Keratinocyte (primary cell): Measurements from ENCODE around the gene CD99L2. TPM values are rescaled to one million over a fixed set of nuclear protein-coding genes. Genes with fewer than 3 reads are reported as not detected.

Experiments
- DNase-seq: peaks from one replicate; pipeline ENCODE4 v3.0.0-alpha.2; 2011; ENCODE audit warnings: low read depth, missing footprints, low spot score
- FAIRE-seq: peaks from 2 replicates; lab custom pipeline; 2011; peaks lifted over from hg19 to GRCh38; lab: Jason Lieb, UNC
- H2AFZ ChIP-seq: 2 replicates; pipeline ENCODE4 v1.6.0; 2012; ENCODE audit warnings: low read length, control low read depth, inconsistent platforms; ENCODE audit not compliant: control insufficient read depth
- H3K27ac ChIP-seq: 2 replicates; pipeline ENCODE4 v1.5.1; 2011; ENCODE audit warnings: low read length; ENCODE audit not compliant: control insufficient read depth, insufficient read depth
- H3K27me3 ChIP-seq: 3 replicates; pipeline ENCODE4 v1.6.0; 2011; ENCODE audit warnings: low read length; ENCODE audit not compliant: control insufficient read depth, insufficient read depth; ENCODE audit errors: extremely low read depth
- H3K36me3 ChIP-seq, 2 experiments: 2 replicates in 1 of 2; 3 replicates in 1 of 2; pipeline ENCODE4 v1.5.1; 2011; ENCODE audit warnings: low read length in 2 of 2, mild to moderate bottlenecking in 1 of 2; ENCODE audit not compliant: control insufficient read depth in 2 of 2, insufficient read depth in 2 of 2; ENCODE audit errors: extremely low read depth in 1 of 2
- H3K4me1 ChIP-seq: 3 replicates; pipeline ENCODE4 v1.5.1; 2011; ENCODE audit warnings: low read length; ENCODE audit not compliant: control insufficient read depth, insufficient read depth; ENCODE audit errors: extremely low read depth
- H3K4me2 ChIP-seq: 3 replicates; pipeline ENCODE4 v1.6.0; 2011; ENCODE audit warnings: low read depth, low read length; ENCODE audit not compliant: control insufficient read depth, insufficient read depth; ENCODE audit errors: extremely low read depth
- H3K4me3 ChIP-seq, 3 experiments: fragments of 200-600 bp in 1 of 3; sonication (generic) in 1 of 3; 2 replicates in 2 of 3; 3 replicates in 1 of 3; pipeline ENCODE4 v1.5.1; 2011 to 2016; ENCODE audit warnings: low read length in 3 of 3, mild to moderate bottlenecking in 3 of 3, control low read depth in 2 of 3, inconsistent platforms in 1 of 3, low read depth in 1 of 3, mixed read lengths in 1 of 3, mixed run types in 1 of 3, moderate library complexity in 1 of 3; ENCODE audit not compliant: control insufficient read depth in 2 of 3, insufficient read depth in 2 of 3; ENCODE audit errors: extremely low read depth in 1 of 3
- H3K79me2 ChIP-seq: 2 replicates; pipeline ENCODE4 v1.6.0; 2012; ENCODE audit warnings: low read length; ENCODE audit not compliant: control insufficient read depth, insufficient read depth
- H3K9ac ChIP-seq: 3 replicates; pipeline ENCODE4 v1.6.0; 2011; ENCODE audit warnings: low read length; ENCODE audit not compliant: control insufficient read depth, insufficient read depth; ENCODE audit errors: extremely low read depth
- H3K9me1 ChIP-seq: 3 replicates; pipeline ENCODE4 v1.6.0; 2011; ENCODE audit warnings: low read length; ENCODE audit not compliant: control insufficient read depth, insufficient read depth; ENCODE audit errors: extremely low read depth
- H3K9me3 ChIP-seq: 2 replicates; pipeline ENCODE4 v1.5.1; 2012; ENCODE audit warnings: low read depth, low read length; ENCODE audit not compliant: control insufficient read depth
- H4K20me1 ChIP-seq: 3 replicates; pipeline ENCODE4 v1.6.0; 2011; ENCODE audit warnings: low read length; ENCODE audit not compliant: control insufficient read depth, insufficient read depth; ENCODE audit errors: extremely low read depth
- CTCF ChIP-seq, 3 experiments: IDR thresholded peaks in 1 of 3; conservative IDR thresholded peaks in 1 of 3; optimal IDR thresholded peaks in 1 of 3; 2 replicates in 2 of 3; 3 replicates in 1 of 3; pipeline versions ENCODE3 to v1.5.1; 2011; ENCODE audit warnings: low read length in 3 of 3, mild to moderate bottlenecking in 3 of 3, moderate library complexity in 2 of 3, control low read depth in 1 of 3, inconsistent platforms in 1 of 3; ENCODE audit not compliant: insufficient read depth in 2 of 3; ENCODE audit errors: extremely low read depth in 1 of 3
- EZH2 ChIP-seq: IDR thresholded peaks from one replicate; pipeline ENCODE4 v1.6.1; 2012; ENCODE audit warnings: inconsistent platforms, mild to moderate bottlenecking, low read length, moderate library complexity
- dilution Hi-C: fragments of 300-500 bp; cut with MboI; formaldehyde crosslinking; loops from one replicate; pipeline ENCODE4 v1.7.0; 2020; ENCODE audit warnings: low sequenced_read_pairs; ENCODE audit not compliant: extremely low pct_ligation_motif_present
- polyA plus RNA-seq, 5 experiments: library from polyadenylated mRNA; depleted of rRNA in 3 of 5; stranded (reverse) in 3 of 5; stranded (forward) in 1 of 5; unstranded in 1 of 5; fragments of >200 nt; gene quantifications; 1 replicate in 1 of 5; 2 replicates in 3 of 5; 3 replicates in 1 of 5; pipeline versions ENCODE4 v1.2.1 to v1.2.3, GENCODE V29; 2011 to 2012; ENCODE audit warnings: missing spikeins in 2 of 5, low read depth in 1 of 5, low replicate concordance in 1 of 5

The CD99L2 gene
- polyA plus RNA-seq, 1 donor (not counting 4 experiments of a cell fraction or from before 2014, with no cell fraction given): 14.4 TPM

- no peak for TF ChIP-seq CTCF (optimal IDR thresholded peaks at IDR 0.05 in 1 of 3, IDR thresholded peaks at IDR 0.05 in 1 of 3, conservative IDR thresholded peaks at IDR 0.05 in 1 of 3; ENCODE audit: extremely low read depth in 1 of 3, insufficient read depth in 2 of 3, low read length in 3 of 3)
- no peak for TF ChIP-seq EZH2
- no peaks in the 10 kb centered on the region for H4K20me1 ChIP-seq
- no peaks in the 10 kb centered on the region for H3K9me1 ChIP-seq
- dilution Hi-C loops: no loop called here
- H3K9me3 ChIP-seq: no peaks in the 10 kb centered on the region
- H3K36me3 ChIP-seq: no peaks in the 10 kb centered on the region
- H3K27me3 ChIP-seq: no peaks in the 10 kb centered on the region
- H3K4me3 ChIP-seq: no peak overlapping the region
- H2AFZ ChIP-seq: no peak overlapping the region
- no peak overlapping the region for H3K27ac ChIP-seq
- H3K4me2 ChIP-seq: no peak overlapping the region
- no peaks in the 10 kb centered on the region for H3K4me1 ChIP-seq
- DNase-seq (no peak), FAIRE-seq (no peak)
- H3K79me2 ChIP-seq: peaks cover 46% of the 10 kb centered on the region
- H3K9ac ChIP-seq: no peak overlapping the region
Observed at GRCh38 chrX:150893936-150894335, 4.5 kb downstream of the CD99L2 start.

GRCh38 chrX:150889131-150889530 is 9.3 kb downstream of the CD99L2 start:
- Histone ChIP-seq H3K27me3 (no peaks in the 10 kb centered on the region), H3K36me3 (no peaks in the 10 kb centered on the region), H2AFZ (no peak overlapping the region), H3K9me3 (no peaks in the 10 kb centered on the region), H3K4me2 (no peak overlapping the region), H3K79me2 (peaks cover 54% of the 10 kb centered on the region), H3K27ac (no peak overlapping the region), H4K20me1 (no peaks in the 10 kb centered on the region), H3K4me1 (peaks cover 2% of the 10 kb centered on the region), H3K9me1 (no peaks in the 10 kb centered on the region), H3K4me3 (no peak overlapping the region), H3K9ac (no peak overlapping the region)
- TF ChIP-seq CTCF (optimal IDR thresholded peaks at IDR 0.05 in 1 of 3, IDR thresholded peaks at IDR 0.05 in 1 of 3, conservative IDR thresholded peaks at IDR 0.05 in 1 of 3; ENCODE audit: extremely low read depth in 1 of 3, insufficient read depth in 2 of 3, low read length in 3 of 3): no peak
- TF ChIP-seq EZH2: no peak
- FAIRE-seq: no peak
- dilution Hi-C loops: no loop called here
- no peak for DNase-seq
